Pancreas (tissue), 10 donors: ENCODE measurements around the gene GGN. TPM values are rescaled to one million over a fixed set of nuclear protein-coding genes. Genes with fewer than 3 reads are reported as not detected.

ENCODE experiments used
- ATAC-seq, 4 donors: fragments of 200-7000 bp; cut with Tn5 transposase; one replicate each; pipeline versions ENCODE4 v1.8.0 to v1.9.1; 2020; ENCODE audit warnings: mild to moderate bottlenecking in 4 of 4, moderate library complexity in 4 of 4
- DNase-seq, 6 donors: peaks; one replicate each; pipeline ENCODE4 v3.0.0-alpha.2; 2020
- FAIRE-seq: peaks from 2 replicates; lab custom pipeline; 2012; peaks lifted over from hg19 to GRCh38; lab: Jason Lieb, UNC
- H3K27ac ChIP-seq, 4 donors: fragments of 200-600 bp; sonication (generic); 1 replicate in 3 of 4; 2 replicates in 1 of 4; pipeline versions ENCODE4 v1.5.0 to v1.8.0; 2020
- H3K27me3 ChIP-seq, 4 donors: fragments of 200-600 bp; one replicate each; pipeline ENCODE4 v1.8.0; 2021
- H3K36me3 ChIP-seq, 3 donors: fragments of 200-600 bp; sonication (generic) in 1 of 3; one replicate each; pipeline versions ENCODE4 v1.5.0 to v1.8.0; 2020 to 2021
- H3K4me1 ChIP-seq, 3 donors: fragments of 200-600 bp; one replicate each; pipeline ENCODE4 v1.8.0; 2021
- H3K4me3 ChIP-seq, 4 donors: fragments of 200-600 bp; sonication (generic) in 2 of 4; one replicate each; pipeline versions ENCODE4 v1.5.0 to v1.8.0; 2020 to 2021
- H3K9me3 ChIP-seq, 4 donors: fragments of 200-600 bp; one replicate each; pipeline ENCODE4 v1.8.0; 2021
- WGBS, 2 donors: extraction: QIAGEN DNeasy Blood & Tissue Kit; methylation state at CpG; one replicate each; pipeline ENCODE4 v1.1.7; 2013; 5-methylcytosine and 5-hydroxymethylcytosine counted together
- intact Hi-C, 3 donors: fragments of 100-400 bp; cut with DNase I; formaldehyde crosslinking; loops; one replicate each; pipeline versions ENCODE4 v1.11.1 to v1.14.2; 2022
- polyA plus RNA-seq, 2 donors: library from polyadenylated mRNA; stranded (reverse); fragments of 200-250 nt; gene quantifications; one replicate each; pipeline ENCODE4 v1.2.3, GENCODE V29; 2013
- total RNA-seq, 6 donors: library from RNA; stranded (reverse); fragmentation: NEBNext Ultra II Directional in 4 of 6; extraction: Animal tissue kit (Norgen Biotek cat#: 25700) in 4 of 6; gene quantifications; one replicate each; pipeline versions ENCODE4 v1.2.1 to v1.2.4, GENCODE V29; 2021 to 2023
- TF ChIP-seq, protein P1 (sequence below), 4 donors: fragments of 200-600 bp; sonication (generic) in 3 of 4; IDR thresholded peaks; one replicate each; pipeline versions ENCODE4 v1.5.0 to v1.8.0; 2021; ENCODE audit warnings: antibody characterized with exemption in 4 of 4
- donor health status: healthy with polysubstance abuse.
- donor health status: DM: no; HTN: no; CAD: no; lungs with moderate emphysema.
- donor health status: DM: no; HTN: no; CAD: no.
- donor health status: control.
- donor health status: control.
- donor health status: Bipolar disorder and iron deficiency.
- donor health status: DM: yes; HTN: yes; CAD: no.
- donor health status: DM: no; HTN: no; CAD: no.
- donor health status: DM: no; HTN: no; CAD: no.
- donor health status: DM: yes; HTN: yes; CAD: no.

Gene GGN
- total and polyA plus RNA-seq, 8 donors, result 0.23 to 2.2 (median 0.29) TPM; not detected in 2

DNA sequence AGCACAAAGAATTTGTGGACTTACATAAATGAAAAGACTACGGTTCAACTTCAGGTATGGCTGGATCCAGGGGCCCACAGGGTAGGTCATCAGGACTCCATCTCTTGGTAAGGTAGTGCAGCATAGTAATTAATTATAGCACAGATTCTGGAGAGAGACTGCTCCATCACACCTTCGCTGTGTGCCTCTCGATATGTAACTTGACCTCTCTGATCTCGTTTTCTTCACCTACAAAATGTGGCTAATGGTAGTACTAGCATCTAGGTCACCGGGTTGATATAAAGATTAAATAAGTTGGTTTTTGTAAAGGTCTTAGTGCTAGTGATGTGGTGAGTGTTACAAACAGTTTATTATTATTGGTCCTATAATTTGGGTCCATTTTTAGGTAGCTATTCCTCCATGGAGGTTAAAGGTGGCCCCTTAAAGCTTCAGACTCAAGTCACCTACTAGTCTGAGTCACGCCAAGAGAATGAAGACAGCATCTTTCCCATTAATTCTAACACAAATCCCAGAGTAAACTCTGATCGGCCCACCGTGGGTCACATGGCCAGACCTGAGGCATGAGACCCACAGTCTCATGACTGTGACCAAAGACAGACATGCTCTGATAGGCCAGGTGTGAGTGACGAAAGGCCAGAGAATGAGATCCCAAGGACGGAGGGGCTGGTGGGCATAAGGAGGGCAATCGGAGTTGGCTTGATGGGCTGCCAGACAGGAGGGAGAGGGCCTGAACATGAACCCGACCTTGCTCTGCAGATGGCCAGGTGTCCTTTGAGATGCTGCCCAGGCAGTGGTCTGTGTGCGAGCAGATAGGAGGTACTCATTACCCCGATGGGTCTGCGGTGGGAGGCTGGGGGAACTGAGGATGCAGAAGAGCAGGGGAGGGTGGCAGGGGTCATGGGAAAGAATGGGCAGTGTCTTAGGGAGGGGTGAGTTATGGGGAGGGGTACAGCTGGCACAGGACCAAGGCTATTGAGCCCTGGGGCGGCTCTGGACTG lies 31.8 kb downstream of the GGN start:
- intact Hi-C loops, result no loop called here
- DNase-seq (no peak), FAIRE-seq (no peak), ATAC-seq (no peak)
- TF ChIP-seq, protein P1, sequence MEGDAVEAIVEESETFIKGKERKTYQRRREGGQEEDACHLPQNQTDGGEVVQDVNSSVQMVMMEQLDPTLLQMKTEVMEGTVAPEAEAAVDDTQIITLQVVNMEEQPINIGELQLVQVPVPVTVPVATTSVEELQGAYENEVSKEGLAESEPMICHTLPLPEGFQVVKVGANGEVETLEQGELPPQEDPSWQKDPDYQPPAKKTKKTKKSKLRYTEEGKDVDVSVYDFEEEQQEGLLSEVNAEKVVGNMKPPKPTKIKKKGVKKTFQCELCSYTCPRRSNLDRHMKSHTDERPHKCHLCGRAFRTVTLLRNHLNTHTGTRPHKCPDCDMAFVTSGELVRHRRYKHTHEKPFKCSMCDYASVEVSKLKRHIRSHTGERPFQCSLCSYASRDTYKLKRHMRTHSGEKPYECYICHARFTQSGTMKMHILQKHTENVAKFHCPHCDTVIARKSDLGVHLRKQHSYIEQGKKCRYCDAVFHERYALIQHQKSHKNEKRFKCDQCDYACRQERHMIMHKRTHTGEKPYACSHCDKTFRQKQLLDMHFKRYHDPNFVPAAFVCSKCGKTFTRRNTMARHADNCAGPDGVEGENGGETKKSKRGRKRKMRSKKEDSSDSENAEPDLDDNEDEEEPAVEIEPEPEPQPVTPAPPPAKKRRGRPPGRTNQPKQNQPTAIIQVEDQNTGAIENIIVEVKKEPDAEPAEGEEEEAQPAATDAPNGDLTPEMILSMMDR (IDR thresholded peaks at IDR 0.05), result no peak
- Histone ChIP-seq H3K9me3 (no peaks in the 10 kb centered on the region), H3K27ac (no peak overlapping the region), H3K36me3 (no peaks in the 10 kb centered on the region), H3K4me1 (no peaks in the 10 kb centered on the region), H3K27me3 (peaks cover 0 to 12% (median 0%) of the 10 kb centered on the region in 4 donors), H3K4me3 (no peak overlapping the region)
- 52 to 54% methylated on average over 16 of the region's 16 CpGs for WGBS, 2 donors

DNA sequence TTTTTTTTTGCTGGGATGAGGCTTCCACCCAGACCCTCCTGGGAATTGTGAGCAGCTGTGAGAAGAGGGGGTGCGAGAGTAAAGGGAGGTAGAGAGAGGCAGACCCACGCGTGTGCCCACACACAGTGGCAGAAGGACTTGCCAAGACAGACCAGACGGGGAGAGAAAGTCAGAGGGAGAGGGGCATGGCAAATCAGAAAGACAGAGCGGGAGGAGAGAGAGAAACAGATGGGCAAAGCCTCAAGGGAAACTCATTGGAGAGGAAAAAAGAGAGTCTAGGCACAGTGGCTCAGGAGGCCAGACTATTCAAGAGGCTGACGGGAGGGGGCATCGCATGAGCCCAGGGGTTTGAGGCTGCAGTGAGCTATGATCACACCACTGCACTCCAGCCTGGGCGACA lies 35.2 kb downstream of the GGN start:
- H3K4me3 ChIP-seq, result no peak overlapping the region
- no peak overlapping the region for H3K27ac ChIP-seq
- no peak for DNase-seq
- H3K36me3 ChIP-seq, result no peaks in the 10 kb centered on the region
- intact Hi-C loops, result no loop called here
- no peak for ATAC-seq
- TF ChIP-seq, protein P1 (IDR thresholded peaks at IDR 0.05), result no peak
- H3K4me1 ChIP-seq, result no peaks in the 10 kb centered on the region
- 65 to 67% methylated on average over 8 of the region's 8 CpGs for WGBS, 2 donors
- no peak for FAIRE-seq
- no peaks in the 10 kb centered on the region for H3K9me3 ChIP-seq
- no peaks in the 10 kb centered on the region for H3K27me3 ChIP-seq

DNA sequence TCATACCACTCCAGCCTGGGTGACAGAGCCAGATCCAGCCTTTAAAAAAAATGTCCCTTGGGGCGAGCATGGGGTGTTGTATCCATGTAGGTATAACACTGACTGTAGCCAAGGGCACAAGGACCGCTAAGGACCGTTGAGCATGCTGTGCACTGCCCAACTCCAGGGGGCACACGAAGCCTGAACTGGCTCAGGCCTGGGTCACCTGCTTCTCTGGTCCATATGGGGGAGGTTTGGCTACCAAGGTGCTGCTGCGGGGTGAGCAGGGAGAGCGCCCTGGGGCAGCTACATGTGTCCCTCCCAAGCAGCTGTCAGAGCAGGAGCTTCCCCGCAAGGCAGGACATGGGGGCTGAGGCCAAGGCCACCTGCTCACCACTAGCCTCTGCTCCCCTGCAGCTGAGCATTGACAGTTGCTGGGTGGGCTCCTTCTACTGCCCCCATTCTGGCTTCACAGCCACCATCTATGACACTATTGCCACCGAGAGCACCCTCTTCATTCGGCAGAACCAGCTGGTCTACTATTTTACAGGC lies 35.9 kb downstream of the GGN start:
- WGBS, 2 donors, result 52 to 65% methylated on average over 9 of the region's 9 CpGs
- no peak for DNase-seq
- no peaks in the 10 kb centered on the region for H3K36me3 ChIP-seq
- FAIRE-seq, result no peak
- H3K4me1 ChIP-seq, result no peaks in the 10 kb centered on the region
- H3K27me3 ChIP-seq, result no peaks in the 10 kb centered on the region
- H3K27ac ChIP-seq, result no peak overlapping the region
- H3K4me3 ChIP-seq, result no peak overlapping the region
- ATAC-seq, result peak in 1 of 4 donors; percentile 9
- TF ChIP-seq, protein P1 (IDR thresholded peaks at IDR 0.05), result no peak
- intact Hi-C loops, result no loop called here
- no peaks in the 10 kb centered on the region for H3K9me3 ChIP-seq

DNA sequence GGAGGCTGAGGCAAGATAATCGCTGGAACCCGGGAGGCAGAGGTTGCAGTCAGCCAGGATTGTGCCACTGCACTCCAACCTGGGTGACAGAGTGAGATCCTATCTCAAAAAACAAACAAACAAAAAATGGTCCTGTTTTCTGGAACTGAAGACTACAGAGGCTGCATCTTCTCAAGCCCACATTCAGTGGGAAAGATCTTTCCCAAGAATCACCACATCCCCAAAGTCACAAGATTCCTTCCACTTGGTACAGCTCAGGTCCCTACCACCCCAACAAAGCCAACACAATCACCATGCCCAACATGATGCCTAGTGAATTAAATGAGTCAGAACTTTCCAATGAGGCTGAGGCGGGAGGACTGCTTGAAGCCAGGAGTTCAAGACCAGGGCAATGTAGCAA lies 37.0 kb downstream of the GGN start:
- ATAC-seq (no peak), DNase-seq (no peak), FAIRE-seq (no peak)
- Histone ChIP-seq H3K4me1 (no peaks in the 10 kb centered on the region), H3K9me3 (no peaks in the 10 kb centered on the region), H3K36me3 (no peaks in the 10 kb centered on the region), H3K27ac (no peak overlapping the region), H3K4me3 (no peak overlapping the region), H3K27me3 (no peaks in the 10 kb centered on the region)
- TF ChIP-seq, protein P1 (IDR thresholded peaks at IDR 0.05), result no peak
- WGBS, 2 donors, result 65 to 78% methylated on average over 3 of the region's 3 CpGs
- intact Hi-C loops, result no loop called here
